ENCODE data around the gene FBRS.

DNA sequence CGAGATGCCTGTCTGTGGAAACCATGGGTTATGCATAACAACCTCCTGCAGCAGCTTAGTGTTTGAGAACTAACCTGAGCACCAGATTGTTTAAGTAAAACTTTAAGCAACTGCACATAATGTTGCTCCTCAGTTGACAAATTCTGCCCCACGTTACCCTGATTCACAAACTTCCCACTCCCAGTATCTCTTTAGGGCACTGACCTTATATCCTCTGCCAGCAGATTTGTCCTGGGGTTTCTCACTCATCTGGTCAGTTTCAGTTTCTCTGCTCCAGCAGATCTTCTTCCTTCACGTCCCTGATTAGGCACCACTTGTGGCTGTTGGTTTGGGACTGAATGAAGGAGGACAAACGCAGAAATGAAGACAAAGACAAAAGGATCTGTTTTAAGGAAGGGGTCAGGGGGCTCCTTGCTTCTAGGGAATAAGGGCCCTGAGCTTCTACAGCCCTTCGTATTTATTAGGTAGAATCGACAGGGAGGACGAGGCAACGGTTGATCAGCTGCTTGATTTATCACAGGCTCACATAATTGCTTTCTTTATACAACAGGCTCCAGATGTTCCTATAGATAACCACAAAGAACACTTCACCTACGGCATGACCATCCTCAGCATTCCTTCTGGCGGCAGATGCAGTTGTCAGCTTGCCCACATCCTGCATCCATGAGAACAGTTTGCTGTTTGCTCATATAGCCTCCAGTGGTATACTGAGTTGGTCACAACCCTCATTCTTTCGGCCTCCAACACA lies 34.5 kb upstream of the FBRS start:
- TF ChIP-seq, protein P1, sequence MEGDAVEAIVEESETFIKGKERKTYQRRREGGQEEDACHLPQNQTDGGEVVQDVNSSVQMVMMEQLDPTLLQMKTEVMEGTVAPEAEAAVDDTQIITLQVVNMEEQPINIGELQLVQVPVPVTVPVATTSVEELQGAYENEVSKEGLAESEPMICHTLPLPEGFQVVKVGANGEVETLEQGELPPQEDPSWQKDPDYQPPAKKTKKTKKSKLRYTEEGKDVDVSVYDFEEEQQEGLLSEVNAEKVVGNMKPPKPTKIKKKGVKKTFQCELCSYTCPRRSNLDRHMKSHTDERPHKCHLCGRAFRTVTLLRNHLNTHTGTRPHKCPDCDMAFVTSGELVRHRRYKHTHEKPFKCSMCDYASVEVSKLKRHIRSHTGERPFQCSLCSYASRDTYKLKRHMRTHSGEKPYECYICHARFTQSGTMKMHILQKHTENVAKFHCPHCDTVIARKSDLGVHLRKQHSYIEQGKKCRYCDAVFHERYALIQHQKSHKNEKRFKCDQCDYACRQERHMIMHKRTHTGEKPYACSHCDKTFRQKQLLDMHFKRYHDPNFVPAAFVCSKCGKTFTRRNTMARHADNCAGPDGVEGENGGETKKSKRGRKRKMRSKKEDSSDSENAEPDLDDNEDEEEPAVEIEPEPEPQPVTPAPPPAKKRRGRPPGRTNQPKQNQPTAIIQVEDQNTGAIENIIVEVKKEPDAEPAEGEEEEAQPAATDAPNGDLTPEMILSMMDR (IDR thresholded peaks at IDR 0.05; ENCODE audit: poor library complexity), result no peak
- TF ChIP-seq EZH2phosphoT487 (IDR thresholded peaks at IDR 0.05; ENCODE audit: low read depth, severe bottlenecking, unreplicated experiment) (no peak), EZH2 (IDR thresholded peaks at IDR 0.05; ENCODE audit: borderline replicate concordance) (no peak)
